Activated CD4-positive, alpha-beta T cell treated with anti-CD3 and anti-CD28 coated beads, Interleukin-10, Interleukin-2, amounts not matched to agents 100 ng/mL and 50 ng/mL, durations not matched to agents 16 hours and 8 hours (primary cell): ENCODE measurements around the gene CLIC4.
"Not testable (repeated sequence)": the region's sequence is repeated elsewhere in the genome, so short reads cannot be mapped to it uniquely, and the experiment has no call there.

Experiments used
- DNase-seq: peaks from one replicate; pipeline ENCODE4 v3.0.0-alpha.2; 2020

CLIC4 gene

GRCh38 chr1:24881034-24881433 lies 135.8 kb downstream of the CLIC4 start:
- no peak for DNase-seq

- no peak for DNase-seq
These were observed 139.5 kb downstream of the CLIC4 start for GRCh38 chr1:24884751-24885150.

DNA sequence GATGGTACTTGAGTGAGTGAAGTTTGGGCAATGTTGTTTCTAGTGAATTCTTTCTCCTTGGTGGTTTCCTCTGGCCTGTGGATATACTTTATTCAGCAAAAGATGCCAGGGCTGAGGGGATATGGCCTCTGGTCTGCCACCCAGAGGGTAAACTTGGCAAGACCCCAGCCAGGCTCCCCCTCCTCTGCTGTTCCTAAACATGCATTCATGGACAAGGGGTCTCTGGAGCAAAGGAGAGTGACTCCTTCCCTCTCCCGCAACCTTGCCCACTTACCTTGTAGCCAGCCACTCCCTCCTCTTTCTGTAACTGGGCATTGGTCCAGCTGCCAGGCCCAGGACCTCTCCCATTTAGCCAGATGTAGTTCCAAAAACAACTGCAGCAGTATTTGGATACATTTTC lies 141.0 kb downstream of the CLIC4 start:
- DNase-seq: no peak

- no peak for DNase-seq
These were observed 143.1 kb downstream of the CLIC4 start for GRCh38 chr1:24888061-24888970.

DNA sequence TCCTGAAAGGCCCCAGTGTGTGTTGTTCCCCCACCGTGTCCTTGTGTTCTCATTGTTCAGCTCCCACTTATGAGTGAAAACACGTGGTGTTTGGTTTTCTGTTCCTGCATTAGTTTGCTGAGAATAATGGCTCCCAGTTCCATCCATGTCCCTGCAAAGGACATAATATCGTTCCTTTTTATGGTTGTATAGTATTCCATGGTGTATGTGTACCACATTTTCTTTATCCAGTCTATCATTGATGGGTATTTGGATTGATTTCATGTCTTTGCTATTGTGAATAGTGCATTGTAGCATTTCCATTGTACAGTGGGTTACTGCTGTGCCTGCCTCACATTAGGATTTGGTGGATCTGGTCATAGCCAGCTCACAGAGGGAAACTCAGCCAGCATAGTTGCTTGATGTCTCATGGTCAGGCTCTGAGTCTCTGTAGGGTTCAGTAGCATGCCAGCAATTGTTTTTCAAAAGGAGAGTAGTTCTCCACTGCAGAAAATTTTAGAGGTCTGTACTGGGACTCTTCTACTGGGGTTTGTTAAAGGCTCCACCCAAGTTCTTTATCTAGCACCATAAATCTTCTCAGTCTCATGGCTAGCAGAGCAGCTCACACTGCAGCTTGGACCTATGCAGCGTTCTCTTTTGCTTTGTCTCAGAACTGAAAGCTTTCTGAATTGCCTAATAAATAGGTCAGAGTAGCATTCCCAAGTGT lies 143.9 kb downstream of the CLIC4 start:
- DNase-seq: no peak

DNA sequence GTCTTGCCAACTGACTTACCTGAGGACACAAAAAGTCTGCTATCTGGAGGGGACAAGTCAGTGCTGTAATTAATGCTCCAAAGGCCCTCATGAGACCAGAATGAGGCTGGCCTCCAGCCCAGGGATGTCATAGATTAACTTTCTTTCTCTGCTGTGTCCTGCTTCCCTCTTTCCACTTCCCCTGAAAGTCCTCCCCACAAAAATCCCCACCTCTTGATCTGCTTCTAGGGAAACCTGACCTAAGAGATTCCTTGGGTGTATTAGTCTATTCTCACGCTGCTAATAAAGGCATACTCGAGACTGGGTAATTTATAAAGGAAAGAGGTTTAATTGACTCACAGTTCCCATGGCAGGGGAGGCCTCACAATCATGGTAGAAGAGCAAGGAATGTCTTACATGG lies 145.6 kb downstream of the CLIC4 start:
- no peak for DNase-seq

DNA sequence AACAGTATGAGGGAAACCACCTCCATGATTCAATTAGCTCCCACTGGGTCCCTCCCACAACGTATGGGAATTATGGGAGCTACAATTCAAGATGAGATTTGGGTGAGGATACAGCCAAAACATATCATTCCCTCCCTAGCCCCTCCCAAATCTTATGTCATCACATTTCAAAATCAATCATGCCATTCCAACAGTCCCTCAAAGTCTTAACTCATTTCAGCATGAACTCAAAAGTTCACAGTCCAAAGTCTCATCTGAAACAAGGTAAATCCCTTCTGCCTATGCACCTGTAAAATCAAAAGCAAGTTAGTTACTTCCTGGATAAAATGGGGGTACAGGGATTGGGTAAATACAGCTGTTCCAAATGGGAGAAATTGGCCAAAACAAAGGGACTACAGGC lies 146.1 kb downstream of the CLIC4 start:
- not testable (repeated sequence) for DNase-seq

- no peak for DNase-seq
These were observed 147.2 kb downstream of the CLIC4 start for GRCh38 chr1:24892188-24893153.

DNA sequence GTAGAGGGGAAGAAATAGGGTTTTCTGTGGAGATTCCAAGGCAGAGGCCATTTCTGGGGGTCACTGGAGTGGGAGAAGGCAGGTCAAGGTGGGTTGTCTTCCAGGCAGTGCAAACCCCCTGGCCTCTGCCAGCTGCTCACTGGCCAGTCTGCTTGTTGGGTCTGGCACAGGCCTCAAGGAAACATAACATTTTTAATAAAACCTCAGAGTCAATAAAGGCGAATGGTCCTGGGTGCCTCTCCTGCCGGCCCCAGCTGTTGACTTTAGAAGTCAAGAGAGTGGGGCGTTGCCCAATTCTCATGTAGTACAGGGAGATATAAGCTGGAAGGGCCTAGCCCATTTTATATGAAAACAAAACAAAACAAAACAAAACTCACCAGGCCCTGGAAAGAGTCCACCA lies 148.2 kb downstream of the CLIC4 start:
- DNase-seq: no peak
